DND-41 (cell line): ENCODE measurements around the gene MYT1.

Experiments used
- ATAC-seq: fragments of 200-7000 bp; cut with Tn5 transposase; 3 replicates; pipeline ENCODE4 v1.9.1; 2021; ENCODE audit warnings: low read depth; ENCODE audit not compliant: insufficient read depth
- DNase-seq: peaks from one replicate; pipeline ENCODE4 v3.0.0-alpha.2; 2020
- H2AFZ ChIP-seq: 2 replicates; pipeline ENCODE4 v1.6.0; 2012; ENCODE audit warnings: low read depth, low read length
- H3K27ac ChIP-seq: 2 replicates; pipeline ENCODE4 v1.5.1; 2012; ENCODE audit warnings: low read length, inconsistent platforms
- H3K27me3 ChIP-seq: fragments of 200-600 bp; sonication (generic); 2 replicates; pipeline ENCODE4 v1.6.0; 2012; ENCODE audit warnings: low read length, mild to moderate bottlenecking, inconsistent platforms; ENCODE audit not compliant: insufficient read depth, poor library complexity
- H3K36me3 ChIP-seq: 2 replicates; pipeline ENCODE4 v1.5.1; 2012; ENCODE audit warnings: low read length, inconsistent platforms; ENCODE audit not compliant: insufficient read depth
- H3K4me1 ChIP-seq: 2 replicates; pipeline ENCODE4 v1.5.1; 2012; ENCODE audit warnings: mild to moderate bottlenecking, low read length; ENCODE audit not compliant: insufficient read depth
- H3K4me2 ChIP-seq: 2 replicates; pipeline ENCODE4 v1.6.0; 2012; ENCODE audit warnings: mild to moderate bottlenecking, moderate library complexity, low read length, inconsistent platforms; ENCODE audit not compliant: insufficient read depth
- H3K4me3 ChIP-seq, 2 experiments: fragments of 200-600 bp in 1 of 2; shearing (Covaris generic) in 1 of 2; 2 replicates each; pipeline ENCODE4 v1.5.1; 2012 to 2016; ENCODE audit warnings: inconsistent platforms in 2 of 2, low read length in 2 of 2, mild to moderate bottlenecking in 2 of 2, low read depth in 1 of 2, moderate library complexity in 1 of 2
- H3K79me2 ChIP-seq: 2 replicates; pipeline ENCODE4 v1.6.0; 2012; ENCODE audit warnings: low read length, inconsistent platforms; ENCODE audit not compliant: insufficient read depth
- H3K9ac ChIP-seq: 2 replicates; pipeline ENCODE4 v1.6.0; 2012; ENCODE audit warnings: low read depth, mild to moderate bottlenecking, inconsistent platforms, low read length, moderate library complexity
- H3K9me3 ChIP-seq: 2 replicates; pipeline ENCODE4 v1.5.1; 2012; ENCODE audit warnings: low read length, moderate library complexity, mild to moderate bottlenecking, inconsistent platforms; ENCODE audit not compliant: insufficient read depth, severe bottlenecking
- H4K20me1 ChIP-seq: 2 replicates; pipeline ENCODE4 v1.6.0; 2012; ENCODE audit warnings: low read length; ENCODE audit not compliant: insufficient read depth
- CTCF ChIP-seq: IDR thresholded peaks from 2 replicates; pipeline ENCODE4 v1.5.1; 2012; ENCODE audit warnings: borderline replicate concordance, low read length, moderate library complexity, mild to moderate bottlenecking; ENCODE audit not compliant: poor library complexity, severe bottlenecking; ENCODE audit errors: extremely low read depth
- EZH2 ChIP-seq: IDR thresholded peaks from 3 replicates; pipeline ENCODE4 v1.6.1; 2012; ENCODE audit warnings: borderline replicate concordance, low read depth, mild to moderate bottlenecking, moderate library complexity, low read length, inconsistent platforms; ENCODE audit not compliant: severe bottlenecking

The MYT1 gene

GRCh38 chr20:64164123-64164836, at the start of gene MYT1:
TSS of gene MYT1 (plus strand) at chr20:64164452. CDS start at chr20:64198862, 34,410 bp downstream.
- Histone ChIP-seq H4K20me1 (peaks cover 14% of the 10 kb centered on the region), H2AFZ (no peak within 1 kb of the TSS), H3K4me1 (no peaks in the 10 kb centered on the region), H3K4me3 (no peak within 1 kb of the TSS), H3K27ac (no peak within 1 kb of the TSS), H3K9me3 (no peaks in the 10 kb centered on the region), H3K9ac (no peak within 1 kb of the TSS), H3K4me2 (no peak within 1 kb of the TSS), H3K36me3 (no peaks in the 10 kb centered on the region), H3K27me3 (peaks cover 5% of the 10 kb centered on the region), H3K79me2 (no peaks in the 10 kb centered on the region)
- TF ChIP-seq CTCF: no peak
- no peak for TF ChIP-seq EZH2
- ATAC-seq (no peak), DNase-seq (no peak)

DNA sequence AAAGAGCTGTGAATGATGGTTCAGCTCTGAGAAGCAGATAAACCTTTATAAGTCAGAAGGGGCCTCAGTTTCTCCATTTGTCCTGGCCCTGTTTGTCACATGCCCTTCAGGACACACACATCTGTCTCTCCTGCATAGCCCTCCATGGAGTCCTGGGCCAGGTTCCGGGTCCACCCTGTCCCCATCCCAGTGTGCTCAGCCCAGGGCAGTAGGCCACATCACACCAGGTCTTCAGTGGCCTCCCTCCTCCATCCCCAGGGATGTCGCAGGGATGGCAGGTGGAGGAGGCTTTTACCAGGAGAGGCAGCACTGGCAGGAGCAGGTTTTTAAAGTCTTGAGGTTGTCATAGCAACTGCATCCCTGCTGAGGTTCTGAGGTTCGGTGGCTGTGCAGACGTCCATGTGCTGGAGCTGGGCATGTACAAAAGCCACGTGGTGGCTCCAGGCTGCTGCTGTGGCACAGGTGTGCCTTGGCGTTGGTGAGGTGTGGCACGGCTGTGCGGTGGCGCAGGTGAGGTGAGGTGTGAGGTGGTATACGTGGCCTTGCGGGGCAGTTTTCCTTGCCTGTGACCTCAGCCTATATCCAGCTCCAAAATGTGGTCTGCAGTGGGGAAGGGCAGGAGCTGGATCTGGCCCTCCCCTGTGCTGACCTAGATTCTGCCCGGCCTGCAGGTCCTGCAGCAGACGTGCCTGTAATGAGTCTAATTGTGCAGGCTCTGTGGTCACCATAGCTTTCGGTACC, 48.9 kb upstream of the MYT1 start:
- H3K4me1 ChIP-seq: peaks cover 10% of the 10 kb centered on the region
- no peak overlapping the region for H3K27ac ChIP-seq
- H3K9me3 ChIP-seq: no peaks in the 10 kb centered on the region
- H3K36me3 ChIP-seq: no peaks in the 10 kb centered on the region
- no peak for ATAC-seq
- peaks cover 4% of the 10 kb centered on the region for H3K27me3 ChIP-seq
- DNase-seq: no peak
- TF ChIP-seq EZH2 (no peak), CTCF (no peak)
- H3K9ac ChIP-seq: no peak overlapping the region
- no peak overlapping the region for H3K4me2 ChIP-seq
- no peak overlapping the region for H2AFZ ChIP-seq
- no peaks in the 10 kb centered on the region for H3K79me2 ChIP-seq
- H4K20me1 ChIP-seq: peaks cover 13% of the 10 kb centered on the region
- no peak overlapping the region for H3K4me3 ChIP-seq

- H3K9me3 ChIP-seq: no peaks in the 10 kb centered on the region
- no peak overlapping the region for H3K4me3 ChIP-seq
- no peak overlapping the region for H2AFZ ChIP-seq
- ATAC-seq (no peak), DNase-seq (no peak)
- H4K20me1 ChIP-seq: peaks cover 13% of the 10 kb centered on the region
- H3K27me3 ChIP-seq: peaks cover 4% of the 10 kb centered on the region
- H3K36me3 ChIP-seq: no peaks in the 10 kb centered on the region
- no peak overlapping the region for H3K4me2 ChIP-seq
- H3K9ac ChIP-seq: no peak overlapping the region
- H3K27ac ChIP-seq: no peak overlapping the region
- H3K4me1 ChIP-seq: peaks cover 14% of the 10 kb centered on the region
- H3K79me2 ChIP-seq: no peaks in the 10 kb centered on the region
- TF ChIP-seq EZH2 (no peak), CTCF (no peak)
These were observed 48.2 kb upstream of the MYT1 start for GRCh38 chr20:64116016-64116415.
